Measurements from ENCODE around the gene SCLT1.

Gene SCLT1

GRCh38 chr4:128837198-128837597, 256.1 kb downstream of the SCLT1 start:
- DNase-seq = no peak

DNA sequence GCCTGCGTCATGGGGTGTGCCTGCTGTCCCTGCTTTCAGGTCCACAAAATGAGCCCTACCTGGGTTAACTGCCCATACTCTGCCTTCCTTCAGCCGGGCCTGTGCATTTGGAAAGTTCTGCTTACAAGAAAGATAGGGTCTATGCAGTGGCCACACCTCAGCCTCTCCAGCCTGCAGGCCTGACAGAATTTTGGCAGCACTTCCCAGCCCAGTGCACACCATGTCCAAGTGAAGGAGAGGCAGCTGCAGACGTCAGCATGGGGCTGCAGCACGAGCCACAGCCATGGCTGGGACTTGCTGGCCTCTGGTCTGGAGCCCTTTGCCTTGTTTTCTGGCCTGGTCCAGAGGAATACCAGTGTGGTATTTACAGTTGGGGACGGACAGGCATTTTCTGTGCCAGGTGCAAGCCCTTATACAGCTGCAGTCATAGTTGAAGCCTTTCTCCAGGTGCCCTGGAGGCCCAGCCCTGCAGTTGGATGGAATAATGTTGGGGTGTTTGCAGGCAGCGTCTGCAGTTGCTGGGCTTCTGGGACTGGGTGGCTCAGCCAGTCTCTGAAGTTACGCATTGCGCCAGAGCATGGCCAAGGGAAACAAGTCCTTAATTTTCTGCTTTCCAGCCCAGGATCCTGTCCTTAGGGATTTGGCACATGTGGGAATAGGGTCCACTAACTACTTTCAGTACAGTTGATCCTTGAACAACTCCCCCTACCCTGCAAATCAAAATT, 257.7 kb downstream of the SCLT1 start:
- no peak for DNase-seq

All from CD4-positive, alpha-beta T cell treated with Interleukin-17A for 4 hours (primary cell).